ENCODE results near the gene COMMD4.

GRCh38 chr15:75358771-75359536, 23.1 kb downstream of the COMMD4 start:
- TF ChIP-seq CTCF (IDR thresholded peaks at IDR 0.05) (no peak), POLR2A (IDR thresholded peaks at IDR 0.05) (no peak), POLR2AphosphoS5 (IDR thresholded peaks at IDR 0.05) (no peak)

Data from suprapubic skin (tissue), 4 donors.